Sigmoid colon (tissue), 4 donors: Measurements from ENCODE around the gene ZNF664.

Experiments
- EP300 ChIP-seq, 4 donors: sonication (generic); formaldehyde crosslinking; IDR thresholded peaks; one replicate each; pipeline ENCODE4 v1.6.1; 2017; ENCODE audit warnings: antibody characterized with exemption in 4 of 4
- TF ChIP-seq, protein P1 (sequence below), 4 experiments: fragments of 450-650 bp in 3 of 4; fragments of 200-600 bp in 1 of 4; IDR thresholded peaks; one replicate each; pipeline ENCODE4 v1.5.1; 2016 to 2019; ENCODE audit warnings: antibody characterized with exemption in 4 of 4, mild to moderate bottlenecking in 3 of 4, moderate library complexity in 2 of 4

DNA sequence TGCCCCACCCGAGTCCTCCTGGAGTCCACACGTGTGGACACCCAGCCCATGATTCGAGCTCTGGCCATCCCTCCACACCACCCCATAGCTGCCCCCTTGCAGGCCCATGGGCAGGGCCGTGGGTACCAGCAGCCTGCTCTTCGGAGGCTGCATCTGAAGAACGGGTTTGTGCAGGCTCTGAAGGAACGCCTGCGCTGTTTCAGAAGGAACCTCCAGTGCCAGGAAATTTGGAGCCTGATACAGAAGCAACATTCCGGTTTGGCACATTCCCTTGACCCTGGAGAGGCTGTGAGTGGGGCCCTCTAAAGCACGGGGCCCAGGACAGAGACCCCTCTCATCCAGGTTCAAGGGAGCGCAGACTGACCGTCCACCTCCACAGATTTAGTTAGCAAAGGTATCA, 57.0 kb downstream of the ZNF664 start:
- TF ChIP-seq, protein P1, sequence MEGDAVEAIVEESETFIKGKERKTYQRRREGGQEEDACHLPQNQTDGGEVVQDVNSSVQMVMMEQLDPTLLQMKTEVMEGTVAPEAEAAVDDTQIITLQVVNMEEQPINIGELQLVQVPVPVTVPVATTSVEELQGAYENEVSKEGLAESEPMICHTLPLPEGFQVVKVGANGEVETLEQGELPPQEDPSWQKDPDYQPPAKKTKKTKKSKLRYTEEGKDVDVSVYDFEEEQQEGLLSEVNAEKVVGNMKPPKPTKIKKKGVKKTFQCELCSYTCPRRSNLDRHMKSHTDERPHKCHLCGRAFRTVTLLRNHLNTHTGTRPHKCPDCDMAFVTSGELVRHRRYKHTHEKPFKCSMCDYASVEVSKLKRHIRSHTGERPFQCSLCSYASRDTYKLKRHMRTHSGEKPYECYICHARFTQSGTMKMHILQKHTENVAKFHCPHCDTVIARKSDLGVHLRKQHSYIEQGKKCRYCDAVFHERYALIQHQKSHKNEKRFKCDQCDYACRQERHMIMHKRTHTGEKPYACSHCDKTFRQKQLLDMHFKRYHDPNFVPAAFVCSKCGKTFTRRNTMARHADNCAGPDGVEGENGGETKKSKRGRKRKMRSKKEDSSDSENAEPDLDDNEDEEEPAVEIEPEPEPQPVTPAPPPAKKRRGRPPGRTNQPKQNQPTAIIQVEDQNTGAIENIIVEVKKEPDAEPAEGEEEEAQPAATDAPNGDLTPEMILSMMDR (IDR thresholded peaks at IDR 0.05) = no peak
- TF ChIP-seq EP300 (IDR thresholded peaks at IDR 0.05) = no peak
